ENCODE results near the gene GPR161.

GRCh38 chr1:168159979-168160378 is 23.2 kb upstream of the GPR161 start:
- TF ChIP-seq CTCF (IDR thresholded peaks at IDR 0.05), result no peak
- no peak for TF ChIP-seq POLR2A (IDR thresholded peaks at IDR 0.05)
